Head of caudate nucleus (tissue), 42 donors: Measurements from ENCODE around the gene OLIG1.
A peak's percentile ranks its signal among the peaks of the same experiment; 100 is the strongest.

Experiments used
- DNase-seq, 42 donors: peaks; one replicate each; pipeline versions ENCODE4 v3.0.0 to v3.0.0-alpha.2; 2020 to 2021; ENCODE audit warnings: mixed read lengths in 7 of 42
- intact Hi-C: fragments of 100-400 bp; cut with DNase I; formaldehyde crosslinking; loops from one replicate; pipeline ENCODE4 v1.15.0; 2022

The OLIG1 gene

GRCh38 chr21:33075596-33076195 lies 5.8 kb downstream of the OLIG1 start:
- intact Hi-C loops = no loop called here
- DNase-seq = no peak

DNA sequence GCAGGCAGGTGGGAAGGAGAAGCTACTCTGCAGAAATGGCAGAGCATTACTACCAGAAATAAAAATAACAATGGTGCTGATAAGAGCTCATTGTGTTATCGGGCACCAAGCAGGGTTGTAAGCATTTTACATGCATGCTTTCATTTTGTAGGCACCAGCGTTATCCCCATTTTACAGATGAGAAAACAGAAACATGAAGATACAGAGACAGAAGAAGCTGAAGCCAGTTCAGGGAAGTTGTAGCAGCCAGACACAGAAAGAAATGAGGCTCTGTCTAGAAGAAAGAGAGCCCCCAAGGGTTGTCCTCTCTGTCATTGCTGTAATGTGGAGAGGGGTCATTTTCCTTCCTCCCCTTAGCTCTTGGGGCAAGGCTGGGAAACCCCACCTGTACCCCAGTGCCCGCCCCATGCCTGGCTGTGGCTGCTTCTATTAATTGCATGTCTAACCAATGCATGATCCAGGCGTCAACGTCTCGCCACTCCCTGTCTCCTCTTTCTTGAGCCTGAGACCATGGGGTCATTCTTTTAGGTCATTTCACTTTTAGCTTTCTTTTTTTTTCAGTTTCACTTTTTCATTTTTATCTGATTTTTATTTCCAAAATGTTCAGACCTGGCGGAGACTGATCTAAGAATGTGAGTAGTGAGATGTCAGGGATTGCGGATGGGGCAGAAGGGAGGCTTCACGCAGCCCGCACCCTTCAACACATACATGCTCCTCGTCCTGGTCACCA lies 6.8 kb downstream of the OLIG1 start:
- intact Hi-C loops = no loop called here

DNA sequence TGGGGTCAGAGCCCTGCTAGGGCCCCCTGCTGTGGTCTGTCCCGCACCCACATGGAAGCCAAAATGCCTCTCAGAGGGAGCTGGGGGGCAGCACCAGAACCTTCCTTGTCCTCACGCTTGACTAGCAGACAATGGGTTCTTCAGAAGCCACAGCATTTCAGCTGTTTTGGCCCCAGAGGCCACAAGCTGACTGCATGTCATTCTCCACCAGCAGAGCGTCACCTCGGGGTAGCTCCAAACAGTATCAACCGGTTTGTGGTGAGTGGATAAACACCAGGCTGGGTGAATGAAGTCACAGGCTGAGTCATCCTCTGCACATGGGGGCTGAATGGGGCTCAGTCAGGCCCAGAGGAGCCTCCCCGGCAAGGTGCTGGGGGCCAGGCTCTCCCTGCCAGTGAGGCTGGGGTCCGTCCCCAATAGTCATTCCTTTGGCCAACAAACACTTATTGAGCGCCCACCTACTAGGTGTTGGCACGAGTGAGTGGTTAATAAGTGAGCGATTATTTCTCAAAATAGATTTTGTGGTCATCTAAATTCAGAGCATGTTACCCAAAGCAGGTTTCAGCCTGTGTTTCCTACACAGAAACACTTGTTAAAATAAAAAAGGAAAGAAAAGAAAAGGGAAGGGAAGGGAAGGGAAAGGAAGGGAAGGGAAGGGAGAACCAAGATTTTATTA lies 9.1 kb downstream of the OLIG1 start:
- intact Hi-C loops = loop anchor here (2.0 kb wide), 2 partner anchors 38 to 48 kb away; no protein-coding TSS in a partner anchor
- DNase-seq = peak; percentile 68 to 96 (median 89)

More for the DNA sequence above, 6.8 kb downstream of the OLIG1 start:
- no peak for DNase-seq

DNA sequence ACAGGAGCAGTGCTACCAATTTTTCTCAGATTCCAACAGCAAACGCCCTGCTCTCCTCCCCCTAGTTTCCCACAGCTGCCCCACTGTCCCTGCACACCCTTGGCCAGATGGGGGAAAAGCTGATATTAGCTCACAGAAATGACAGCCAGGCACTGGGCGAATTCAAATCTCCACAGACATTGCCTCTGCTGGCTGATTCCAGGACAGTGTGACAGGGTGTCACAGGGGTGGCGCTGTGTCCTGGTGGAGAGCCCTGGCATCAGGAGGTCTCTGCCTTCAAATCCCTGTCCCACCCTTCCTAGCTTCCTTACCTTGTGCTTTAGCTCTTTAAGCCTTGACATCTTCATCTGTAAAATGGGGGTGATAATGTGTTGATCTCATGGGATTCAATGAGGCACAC lies 10.4 kb downstream of the OLIG1 start:
- peak in 12 of 42 donors; percentile 37 to 77 (median 50) for DNase-seq
- intact Hi-C loops = no loop called here

DNA sequence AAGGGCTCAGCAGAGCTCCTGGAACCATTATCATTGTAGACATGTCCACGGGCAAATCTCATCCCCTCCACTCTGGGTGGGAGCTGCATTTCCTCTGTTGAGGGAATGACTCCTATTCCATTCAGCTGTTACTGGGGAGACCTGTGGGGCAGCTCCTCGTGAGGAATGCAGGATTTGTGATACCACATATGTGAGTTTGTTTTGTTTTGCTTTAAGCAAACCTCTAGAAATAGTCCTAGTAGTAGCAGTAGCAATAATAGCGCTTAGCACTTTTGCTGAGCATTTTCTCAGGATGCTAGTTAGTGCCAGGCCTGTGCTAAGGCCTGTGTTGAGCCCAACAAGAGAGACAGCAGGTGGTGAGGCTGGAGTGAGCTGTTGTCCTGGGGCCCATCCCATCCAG lies 10.8 kb downstream of the OLIG1 start:
- intact Hi-C loops = no loop called here
- DNase-seq = no peak

- DNase-seq = no peak
- intact Hi-C loops = no loop called here
Observed at GRCh38 chr21:33088384-33088783, 18.4 kb downstream of the OLIG1 start.

DNA sequence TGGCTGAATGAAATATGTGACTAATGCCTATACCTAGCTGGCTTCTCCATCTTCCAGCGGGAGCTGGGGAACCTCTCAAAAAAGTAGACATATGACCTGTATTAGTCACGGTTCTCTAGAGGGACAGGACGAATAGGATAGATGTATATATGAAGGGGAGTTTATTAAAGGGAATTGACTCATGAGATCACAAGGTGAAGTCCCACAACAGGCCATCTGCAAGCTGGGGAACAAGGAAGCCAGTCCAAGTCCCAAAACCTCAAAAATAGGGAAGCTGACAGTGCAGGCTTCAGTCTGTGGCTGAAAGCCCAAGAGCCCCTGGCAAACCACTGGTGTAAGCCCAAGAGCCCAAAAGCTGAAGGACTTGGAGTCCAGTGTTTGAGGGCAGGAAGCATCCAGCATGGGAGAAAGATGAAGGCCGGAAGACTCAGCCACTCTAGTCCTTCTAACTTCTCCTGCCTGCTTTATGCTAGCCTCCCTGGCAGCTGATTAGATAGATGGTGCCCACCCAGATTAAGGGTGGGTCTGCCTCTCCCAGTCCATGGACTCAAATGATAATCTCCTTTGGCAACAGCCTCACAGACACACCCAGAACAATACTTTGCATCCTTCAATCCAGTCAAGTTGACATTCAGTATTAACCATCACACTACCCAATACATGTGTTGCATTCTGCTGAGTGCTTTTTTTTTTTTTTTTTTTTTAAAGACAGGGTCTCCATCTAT lies 19.6 kb downstream of the OLIG1 start:
- intact Hi-C loops = no loop called here
- DNase-seq = peak in 3 of 42 donors; percentile 7 to 61 (median 23)

DNA sequence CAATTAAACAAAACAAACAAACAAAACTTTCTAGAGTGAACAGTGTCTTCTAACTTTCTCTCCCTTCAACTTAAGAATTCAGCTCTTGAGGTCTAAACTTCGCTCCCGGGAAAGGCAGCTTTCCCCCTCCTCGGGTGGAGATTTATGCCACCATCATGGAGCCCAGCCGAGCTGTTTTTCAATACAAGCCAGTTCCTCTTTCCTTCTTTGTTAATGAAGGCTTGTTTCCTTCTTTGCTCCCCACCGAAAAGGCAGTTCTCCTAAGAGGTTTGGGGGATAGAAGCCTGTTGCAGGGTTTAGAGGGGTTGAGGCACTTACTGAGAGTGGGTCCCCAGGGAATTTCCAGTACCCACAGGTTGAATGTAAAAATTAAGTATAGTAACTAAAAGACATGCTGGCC lies 26.5 kb downstream of the OLIG1 start:
- intact Hi-C loops = no loop called here
- DNase-seq = no peak

DNA sequence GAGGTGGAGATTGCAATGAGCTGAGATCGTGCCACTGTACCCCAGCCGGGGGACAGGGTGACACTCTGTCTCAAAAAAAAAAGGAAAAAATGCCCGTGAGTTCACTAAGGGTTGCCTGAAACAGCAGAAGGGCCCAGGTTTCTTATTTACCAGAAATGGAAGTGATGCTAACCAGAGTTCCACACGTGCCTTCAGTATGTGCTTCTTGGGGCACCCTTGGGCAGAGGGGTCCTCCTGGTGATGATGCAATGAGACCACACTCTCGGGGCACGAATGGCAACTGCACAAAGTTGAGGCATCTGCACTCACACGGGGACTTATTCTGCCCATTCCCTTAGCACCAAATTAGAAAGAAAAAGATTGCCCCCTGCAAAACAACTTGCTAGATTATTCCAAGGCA lies 29.2 kb downstream of the OLIG1 start:
- no peak for DNase-seq
- intact Hi-C loops = no loop called here

GRCh38 chr21:33101300-33101911 lies 31.5 kb downstream of the OLIG1 start:
- DNase-seq = no peak
- intact Hi-C loops = no loop called here

- no peak for DNase-seq
- intact Hi-C loops = no loop called here
Observed at GRCh38 chr21:33105088-33105487, 35.1 kb downstream of the OLIG1 start.

DNA sequence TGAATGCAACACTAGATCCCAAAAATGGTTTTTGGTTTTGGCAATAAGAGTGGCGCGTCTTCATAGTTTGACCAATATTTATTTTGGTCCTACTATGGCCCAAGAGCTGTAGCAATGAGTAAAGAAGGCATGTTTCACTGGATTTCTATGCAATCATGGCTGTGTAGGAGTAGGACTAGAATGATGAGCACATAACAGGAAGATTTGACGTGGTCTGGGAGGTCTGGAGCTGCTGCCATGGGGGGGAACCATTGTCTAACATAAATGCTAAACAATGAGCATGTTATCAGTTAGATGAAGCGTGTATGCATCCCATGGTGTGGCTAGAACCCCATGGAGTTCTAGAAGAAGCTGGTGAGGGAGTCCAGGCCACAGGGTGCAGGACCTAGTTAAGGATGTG lies 38.3 kb downstream of the OLIG1 start:
- DNase-seq = no peak
- intact Hi-C loops = no loop called here

- intact Hi-C loops = no loop called here
- peak in 12 of 42 donors; percentile 11 to 67 (median 36) for DNase-seq
Observed at GRCh38 chr21:33109574-33110339, 39.8 kb downstream of the OLIG1 start.

DNA sequence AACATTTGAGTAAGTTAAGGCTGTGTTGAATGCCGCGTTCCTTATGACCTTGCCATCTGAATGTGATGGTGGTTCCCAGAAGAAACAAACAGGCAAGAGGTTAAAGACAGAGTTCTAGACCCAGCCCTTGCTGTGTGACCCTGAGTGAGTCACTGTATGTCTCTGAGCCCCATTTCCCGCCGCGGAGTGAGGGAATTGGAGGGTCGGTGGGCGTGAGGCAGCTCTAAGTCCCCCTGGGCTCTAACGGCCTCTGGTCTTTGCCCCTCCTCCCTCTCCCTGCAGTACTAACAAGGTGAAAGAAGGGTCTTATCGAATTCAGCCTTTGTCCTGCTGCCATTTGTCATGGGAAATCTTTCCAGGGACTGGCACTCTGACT lies 40.4 kb downstream of the OLIG1 start:
- DNase-seq = no peak
- intact Hi-C loops = no loop called here

GRCh38 chr21:33111577-33111976 lies 41.6 kb downstream of the OLIG1 start:
- intact Hi-C loops = no loop called here
- no peak for DNase-seq

GRCh38 chr21:33112151-33112550 lies 42.2 kb downstream of the OLIG1 start:
- peak in 6 of 42 donors; percentile 40 to 70 (median 45) for DNase-seq
- intact Hi-C loops = no loop called here

DNA sequence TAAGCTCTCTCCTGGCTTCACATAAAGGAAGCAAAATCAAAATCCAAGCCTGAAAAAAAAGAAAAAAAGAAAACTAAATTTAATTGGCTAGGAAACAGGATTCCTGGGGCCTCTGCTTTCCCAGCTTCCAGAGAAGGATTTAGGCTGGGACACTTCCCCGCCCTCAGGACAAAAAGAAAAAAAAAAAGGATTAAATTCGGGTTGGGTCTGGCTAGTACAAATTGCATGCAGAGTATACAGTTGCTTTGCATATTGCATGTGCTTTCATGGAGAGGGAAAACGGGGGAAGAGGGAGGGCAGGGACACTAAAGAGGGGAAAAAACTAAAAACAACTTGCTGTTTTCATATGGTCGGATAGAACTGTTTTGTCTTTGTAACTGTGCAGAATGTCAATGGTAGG lies 42.7 kb downstream of the OLIG1 start:
- DNase-seq = no peak
- intact Hi-C loops = no loop called here

DNA sequence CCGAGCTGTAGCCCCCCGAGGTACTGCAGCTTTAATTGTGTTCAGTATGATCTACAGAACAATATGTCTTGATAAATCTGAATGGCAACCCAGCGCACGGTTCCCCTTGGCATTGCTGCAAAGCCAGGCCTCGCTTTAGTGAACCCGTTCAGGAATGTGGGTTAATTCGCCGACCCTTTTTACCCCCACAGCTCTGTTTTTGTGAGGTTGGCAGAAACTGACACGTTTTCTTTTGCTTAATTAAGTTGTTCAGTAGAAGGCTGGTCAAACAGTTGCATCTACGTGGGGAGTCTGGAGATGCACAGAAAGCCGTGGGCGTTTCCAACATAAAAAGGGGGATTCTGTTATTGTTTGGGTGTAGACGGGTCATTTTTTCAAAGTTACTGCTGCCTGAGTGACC lies 43.2 kb downstream of the OLIG1 start:
- intact Hi-C loops = no loop called here

DNA sequence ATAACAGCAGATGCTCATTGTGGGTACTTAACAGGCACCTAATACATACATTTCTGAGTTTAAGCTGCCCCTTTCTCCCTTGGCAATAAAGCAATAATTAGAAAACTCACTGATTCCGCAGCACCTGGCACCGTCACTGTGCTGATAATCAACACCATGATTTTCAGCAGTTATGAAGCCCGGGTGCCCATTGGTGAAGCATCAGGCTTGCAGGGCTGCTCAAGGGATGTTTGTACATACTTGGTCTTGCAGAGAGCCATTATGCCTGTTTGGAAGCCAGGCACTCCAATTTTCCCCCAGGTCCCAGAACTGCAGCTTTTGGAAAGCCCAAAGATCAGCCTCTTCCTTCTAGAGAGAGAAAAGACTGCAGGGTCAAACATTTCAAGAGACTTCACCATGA lies 44.3 kb downstream of the OLIG1 start:
- no peak for DNase-seq
- intact Hi-C loops = no loop called here

More for the DNA sequence above, 43.2 kb downstream of the OLIG1 start:
- DNase-seq = no peak
